ENCODE results near the gene SH3PXD2A. TPM values are rescaled to one million over a fixed set of nuclear protein-coding genes. Genes with fewer than 3 reads are reported as not detected.
A peak's percentile ranks its signal among the peaks of the same experiment; 100 is the strongest.

Gene SH3PXD2A
- total and polyA plus RNA-seq, 2 of the 4 experiments (the other 2 are of a cell fraction), result 6.3 to 23.0 TPM

DNA sequence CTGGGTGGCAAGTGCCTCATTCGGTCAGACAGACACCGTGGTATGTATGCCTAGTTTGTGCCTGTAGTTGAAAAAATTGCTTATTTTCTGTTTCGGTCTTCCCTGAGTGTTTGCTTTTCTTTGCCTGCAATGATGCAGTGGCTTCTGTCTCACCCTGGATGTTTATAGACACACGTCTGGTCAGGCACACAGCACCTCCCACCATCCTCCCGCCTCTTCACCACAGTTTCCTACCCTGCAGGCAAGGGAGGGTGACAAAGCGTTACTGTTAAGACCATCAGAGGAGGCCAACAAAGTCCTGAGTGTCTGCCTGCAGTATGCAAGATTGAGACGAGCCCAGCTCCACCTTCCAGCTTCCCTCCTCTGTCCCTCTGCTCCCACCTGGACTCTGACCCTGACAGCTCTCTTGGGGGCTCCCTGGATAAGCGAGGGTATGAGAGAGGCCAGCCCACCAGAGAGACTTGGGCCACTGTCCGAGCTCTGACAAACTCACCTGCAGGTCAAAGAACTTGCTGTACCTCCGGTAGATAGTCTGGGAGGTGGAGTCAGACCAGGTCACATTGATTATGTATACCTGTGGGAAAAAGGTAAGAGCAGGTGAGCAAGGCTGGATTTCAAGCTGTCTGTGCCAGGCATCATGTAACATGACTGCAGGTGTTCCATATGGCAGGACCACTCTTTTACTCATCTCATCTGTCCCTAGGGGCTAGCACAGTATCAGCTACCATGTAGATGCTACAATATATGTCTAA lies 54.4 kb downstream of the SH3PXD2A start (continued):
- TF ChIP-seq RCOR1 (IDR thresholded peaks at IDR 0.05; ENCODE audit: insufficient replicate concordance, low read length) (no peak), MAFK (IDR thresholded peaks at IDR 0.05; ENCODE audit: low read depth, low read length) (0 out of 2 replicates have a peak, but pooled peaks have one; percentile 27)

DNA sequence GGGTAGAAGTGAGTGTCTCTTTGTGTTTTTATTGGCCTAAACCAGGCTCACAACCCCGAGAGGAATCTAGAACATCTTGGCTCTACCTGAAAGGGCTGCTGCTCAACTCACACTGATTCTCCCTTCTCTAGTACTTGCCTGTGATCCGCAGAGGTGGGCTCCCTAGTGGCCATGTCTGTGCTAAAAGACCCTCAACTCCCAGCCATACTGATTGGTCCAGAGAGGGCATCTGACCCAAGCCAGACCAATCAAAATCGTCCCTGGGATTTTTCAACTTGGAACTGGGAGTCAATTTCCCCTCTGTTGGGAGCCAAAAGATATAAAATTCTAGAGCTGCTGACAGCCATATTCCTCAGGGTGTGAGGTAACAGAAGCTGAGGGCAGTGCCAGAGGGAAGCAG lies 55.3 kb downstream of the SH3PXD2A start:
- Histone ChIP-seq H3K4me1 (ENCODE audit: control insufficient read depth, insufficient read depth, low read length) (peaks cover 16% of the 10 kb centered on the region), H4K5ac (ENCODE audit: low read depth, low read length) (peak overlapping the region; percentile 10; the same call in 1 of the 2 replicates), H4K20me1 (ENCODE audit: insufficient read depth, low read length) (peaks cover 11% of the 10 kb centered on the region; the same call in 1 of the 2 replicates), H3K4me2 (ENCODE audit: low read depth, low read length) (no peak overlapping the region), H2AK5ac (ENCODE audit: low read depth, low read length) (peak overlapping the region; percentile 72; the same call in 1 of the 2 replicates), H3K79me1 (ENCODE audit: low read depth in 1 of 2, low read length in 2 of 2) (peaks cover 0 to 10% of the 10 kb centered on the region in 2 experiments; a peak in 2 of 4 replicates), H3K18ac (ENCODE audit: low read depth, low read length) (peak overlapping the region; percentile 43; the same call in 1 of the 2 replicates), H3K36me3 (ENCODE audit: control insufficient read depth, insufficient read depth, low read length) (peaks cover 2% of the 10 kb centered on the region; the same call in 1 of the 2 replicates), H2BK120ac (ENCODE audit: low read depth, low read length) (peak overlapping the region; percentile 33), H2AFZ (replicated peaks; ENCODE audit: low read length, poor library complexity) (no peak overlapping the region), H2BK20ac (ENCODE audit: low read depth, low read length) (no peak overlapping the region; the same call in none of the 2 replicates), H3K14ac (replicated peaks; ENCODE audit: low read depth, low read length) (peak overlapping the region; percentile 65), H3K4me3 (ENCODE audit: insufficient read depth, low read depth, low read length) (no peak overlapping the region), H2AK9ac (replicated peaks; ENCODE audit: low read depth, low read length, poor library complexity) (no peak overlapping the region), H3K23ac (ENCODE audit: low read depth, low read length) (peak overlapping the region; percentile 60; the same call in 1 of the 2 replicates), H2BK5ac (ENCODE audit: low read depth, low read length, poor library complexity, severe bottlenecking) (peak overlapping the region; percentile 74), H4K91ac (ENCODE audit: insufficient read depth, low read depth, low read length) (no peak overlapping the region), H4K8ac (ENCODE audit: low read depth in 2 of 2, low read length in 2 of 2) (no peak overlapping the region), H3K27me3 (ENCODE audit: control insufficient read depth, insufficient read depth, low read length) (no peaks in the 10 kb centered on the region), H3K56ac (ENCODE audit: extremely low read depth, insufficient read depth, low read length) (0 out of 2 replicates have a peak overlapping the region, but pooled peaks have one; percentile 10), H2BK15ac (ENCODE audit: low read depth, low read length) (peak overlapping the region; percentile 27; the same call in 1 of the 3 replicates), H3K27ac (ENCODE audit: insufficient read depth, low read length) (0 out of 2 replicates have a peak overlapping the region, but pooled peaks have one; percentile 5), H3K9me3 (ENCODE audit: control insufficient read depth, insufficient read depth, low read length) (no peaks in the 10 kb centered on the region), H3K9ac (ENCODE audit: low read depth, low read length) (no peak overlapping the region), H3K4ac (ENCODE audit: low read depth, low read length) (peak overlapping the region; percentile 43), H3K9me1 (ENCODE audit: insufficient read depth, low read length) (peaks cover 22% of the 10 kb centered on the region)
- ATAC-seq (ENCODE audit: low read depth) (no peak), DNase-seq (no peak)
- TF ChIP-seq USF2 (IDR thresholded peaks at IDR 0.05; ENCODE audit: low read depth, low read length) (peak; percentile 86), MAZ (IDR thresholded peaks at IDR 0.05; ENCODE audit: borderline replicate concordance, low read depth, low read length) (no peak)
- in situ Hi-C loops (cut with MboI; ENCODE audit: low sequenced_read_pairs) (no loop called here), dilution Hi-C loops (cut with HindIII; ENCODE audit: low sequenced_read_pairs, unreplicated experiment) (no loop called here), intact Hi-C loops (cut with micrococcal nuclease) (loop anchor here (2.0 kb wide), 1 partner anchor 15 kb away; no protein-coding TSS in a partner anchor)
- WGBS, 2 experiments (ENCODE audit: extremely low coverage in 2 of 2, insufficient read length in 1 of 2), result no CpG with 5 or more reads among the region's 3 CpGs
- no TSS peak for BruUV-seq (replicated peaks)
- ChIA-PET POLR2A (ENCODE audit: unreplicated experiment) (no interaction called here), CTCF (interaction anchor here (1.3 to 1.4 kb wide), 2 partner anchors 18 to 22 kb away, joined by 3 to 8 read pairs; no protein-coding TSS in a partner anchor)
